KOPT-K1 (cell line): ENCODE results near the gene AFF3.
"Not testable (repeated sequence)": the region's sequence is repeated elsewhere in the genome, so short reads cannot be mapped to it uniquely, and the experiment has no call there.

Experiments
- H3K27ac ChIP-seq: fragments of 200-600 bp; sonication (generic); 2 replicates; pipeline ENCODE4 v1.5.1; 2016; ENCODE audit warnings: antibody characterized with exemption, mild to moderate bottlenecking, low read depth, low read length; ENCODE audit not compliant: poor library complexity, severe bottlenecking
- H3K36me3 ChIP-seq: fragments of 200-600 bp; sonication (generic); 2 replicates; pipeline ENCODE4 v1.5.1; 2017; ENCODE audit warnings: antibody characterized with exemption, mild to moderate bottlenecking, low read length, moderate library complexity; ENCODE audit not compliant: insufficient read depth
- H3K9me3 ChIP-seq: fragments of 200-600 bp; sonication (generic); 2 replicates; pipeline ENCODE4 v1.5.1; 2017; ENCODE audit warnings: antibody characterized with exemption, low read length, mild to moderate bottlenecking; ENCODE audit not compliant: insufficient read depth, poor library complexity, severe bottlenecking

AFF3 gene

GRCh38 chr2:99520195-99520594 is 622.2 kb downstream of the AFF3 start:
- H3K27ac ChIP-seq: no peak overlapping the region
- H3K36me3 ChIP-seq: no peaks in the 10 kb centered on the region
- no peaks in the 10 kb centered on the region for H3K9me3 ChIP-seq

GRCh38 chr2:99514357-99514756 is 628.0 kb downstream of the AFF3 start:
- Histone ChIP-seq H3K36me3 (no peaks in the 10 kb centered on the region), H3K9me3 (no peaks in the 10 kb centered on the region), H3K27ac (no peak overlapping the region)

GRCh38 chr2:99512181-99512591 is 630.2 kb downstream of the AFF3 start:
- Histone ChIP-seq H3K36me3 (no peaks in the 10 kb centered on the region), H3K27ac (no peak overlapping the region), H3K9me3 (no peaks in the 10 kb centered on the region)

GRCh38 chr2:99509387-99509786 is 633.0 kb downstream of the AFF3 start:
- Histone ChIP-seq H3K36me3 (no peaks in the 10 kb centered on the region), H3K9me3 (no peaks in the 10 kb centered on the region), H3K27ac (no peak overlapping the region)

DNA sequence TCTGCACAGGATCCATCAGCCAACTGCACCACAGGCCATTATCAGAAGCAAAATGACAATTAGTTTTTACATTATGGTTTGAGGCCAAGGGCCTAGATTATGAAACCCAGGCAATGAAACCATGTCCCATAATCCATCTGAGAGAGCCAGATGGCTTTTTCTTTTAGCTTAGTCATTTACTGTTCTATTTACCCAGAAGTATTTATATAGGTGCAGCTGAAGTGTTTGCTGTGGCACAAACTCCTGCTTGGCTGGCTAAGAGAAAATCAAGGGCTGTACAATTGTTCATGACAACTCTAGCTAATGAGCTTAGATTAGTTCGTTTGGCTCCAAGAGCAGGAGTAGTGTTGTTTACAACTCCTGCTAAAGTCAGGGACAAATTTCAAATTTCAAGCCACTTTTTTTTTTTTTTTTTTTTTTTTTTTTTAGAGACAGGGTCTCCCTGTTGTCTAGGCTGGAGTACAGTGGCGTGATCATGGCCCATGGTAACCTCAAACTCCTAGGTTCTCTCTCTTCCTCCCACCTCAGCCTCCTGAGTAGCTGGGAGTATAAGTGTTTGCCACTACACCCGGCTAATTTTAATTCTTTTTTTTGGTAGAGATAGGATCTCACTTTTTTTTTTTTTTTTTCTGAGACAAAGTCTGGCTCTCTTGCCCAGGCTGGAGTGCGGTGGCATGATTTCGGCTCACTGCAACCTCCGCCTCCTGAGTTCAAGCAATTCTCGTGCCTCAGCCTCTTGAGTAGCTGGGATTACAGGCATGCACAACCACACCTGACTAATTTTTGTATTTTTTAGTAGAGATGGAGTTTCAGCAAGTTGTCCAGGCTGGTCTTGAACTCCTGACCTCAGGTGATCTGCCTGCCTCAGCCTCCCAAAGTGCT is 634.2 kb downstream of the AFF3 start:
- H3K27ac ChIP-seq: no peak overlapping the region
- no peaks in the 10 kb centered on the region for H3K9me3 ChIP-seq
- no peaks in the 10 kb centered on the region for H3K36me3 ChIP-seq

- Histone ChIP-seq H3K36me3 (no peaks in the 10 kb centered on the region), H3K27ac (no peak overlapping the region), H3K9me3 (no peaks in the 10 kb centered on the region)
Observed at GRCh38 chr2:99504844-99505584, 637.4 kb downstream of the AFF3 start.

GRCh38 chr2:99503662-99504416 is 638.6 kb downstream of the AFF3 start:
- H3K27ac ChIP-seq: not testable (repeated sequence)

DNA sequence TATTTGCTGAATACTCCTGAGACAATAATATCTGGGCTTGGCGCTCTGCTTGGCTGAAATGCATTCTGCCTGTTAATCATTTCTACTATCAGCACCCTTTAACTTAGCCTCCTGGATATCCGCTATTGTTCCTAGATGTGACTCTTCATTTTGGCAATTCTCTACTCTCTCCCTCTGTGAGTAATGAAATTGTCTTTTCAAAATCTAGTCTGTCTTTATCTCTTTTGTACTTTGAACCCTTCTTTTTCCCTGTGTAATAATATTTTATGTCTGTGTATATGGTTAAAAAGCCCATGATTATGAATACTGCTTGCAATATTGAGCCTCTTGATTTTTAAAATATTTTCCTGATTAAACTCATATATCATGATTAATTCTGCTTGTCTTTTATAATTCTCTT is 646.4 kb downstream of the AFF3 start:
- H3K36me3 ChIP-seq: no peaks in the 10 kb centered on the region
- no peak overlapping the region for H3K27ac ChIP-seq
- H3K9me3 ChIP-seq: no peaks in the 10 kb centered on the region

More at GRCh38 chr2:99503662-99504416, 638.6 kb downstream of the AFF3 start:
- H3K36me3 ChIP-seq, H3K9me3 ChIP-seq: not testable (repeated sequence)
